Astrocyte (in vitro differentiated cells and primary cell): ENCODE results near the gene HFE. TPM values are rescaled to one million over a fixed set of nuclear protein-coding genes. Genes with fewer than 3 reads are reported as not detected.

Experiments
- DNase-seq: peaks from one replicate; pipeline ENCODE4 v3.0.0-alpha.2; 2010; ENCODE audit warnings: low read depth
- FAIRE-seq: peaks from 2 replicates; lab custom pipeline; 2011; peaks lifted over from hg19 to GRCh38; lab: Jason Lieb, UNC
- H2AFZ ChIP-seq: 2 replicates; pipeline ENCODE4 v1.6.0; 2012; ENCODE audit warnings: low read depth, low read length, inconsistent platforms
- H3K27ac ChIP-seq: 2 replicates; pipeline ENCODE4 v1.5.1; 2011; ENCODE audit warnings: low read depth, low read length, inconsistent platforms
- H3K27me3 ChIP-seq: 2 replicates; pipeline ENCODE4 v1.6.0; 2011; ENCODE audit warnings: low read length, inconsistent platforms; ENCODE audit not compliant: insufficient read depth
- H3K36me3 ChIP-seq: 2 replicates; pipeline ENCODE4 v1.5.1; 2011; ENCODE audit warnings: low read length, inconsistent platforms; ENCODE audit not compliant: insufficient read depth
- H3K4me1 ChIP-seq: 2 replicates; pipeline ENCODE4 v1.5.1; 2011; ENCODE audit warnings: low read length, inconsistent platforms; ENCODE audit not compliant: insufficient read depth
- H3K4me2 ChIP-seq: 2 replicates; pipeline ENCODE4 v1.6.0; 2012; ENCODE audit warnings: low read length, inconsistent platforms
- H3K4me3 ChIP-seq: 2 replicates; pipeline ENCODE4 v1.5.1; 2011; ENCODE audit warnings: low read depth, mild to moderate bottlenecking, low read length, inconsistent platforms; ENCODE audit not compliant: insufficient read depth
- H3K79me2 ChIP-seq: 2 replicates; pipeline ENCODE4 v1.6.0; 2012; ENCODE audit warnings: mild to moderate bottlenecking, low read length, inconsistent platforms; ENCODE audit not compliant: insufficient read depth
- H3K9ac ChIP-seq: 2 replicates; pipeline ENCODE4 v1.6.0; 2012; ENCODE audit warnings: mild to moderate bottlenecking, low read length, inconsistent platforms
- H3K9me3 ChIP-seq: 2 replicates; pipeline ENCODE4 v1.5.1; 2012; ENCODE audit warnings: low read depth, mild to moderate bottlenecking, low read length, inconsistent platforms; ENCODE audit not compliant: insufficient read depth
- H4K20me1 ChIP-seq: 2 replicates; pipeline ENCODE4 v1.6.0; 2012; ENCODE audit warnings: low read length, inconsistent platforms; ENCODE audit not compliant: insufficient read depth
- H3K27ac Mint-ChIP-seq: one replicate; pipeline ENCODE4 v1.8.0; 2021; ENCODE audit warnings: mild to moderate bottlenecking, mixed read lengths; ENCODE audit not compliant: unreplicated experiment
- H3K27me3 Mint-ChIP-seq: one replicate; pipeline ENCODE4 v1.8.0; 2021; ENCODE audit warnings: low read depth, mixed read lengths; ENCODE audit not compliant: unreplicated experiment
- H3K36me3 Mint-ChIP-seq: one replicate; pipeline ENCODE4 v1.8.0; 2021; ENCODE audit warnings: low read depth, mixed read lengths; ENCODE audit not compliant: unreplicated experiment
- H3K4me1 Mint-ChIP-seq: one replicate; pipeline ENCODE4 v1.8.0; 2021; ENCODE audit warnings: low read depth, mixed read lengths; ENCODE audit not compliant: unreplicated experiment
- H3K4me3 Mint-ChIP-seq: one replicate; pipeline ENCODE4 v1.8.0; 2021; ENCODE audit warnings: mild to moderate bottlenecking, moderate library complexity, mixed read lengths; ENCODE audit not compliant: unreplicated experiment
- H3K9me3 Mint-ChIP-seq: one replicate; pipeline ENCODE4 v1.8.0; 2021; ENCODE audit warnings: mild to moderate bottlenecking, mixed read lengths; ENCODE audit not compliant: unreplicated experiment
- EZH2 ChIP-seq: IDR thresholded peaks from 2 replicates; pipeline ENCODE4 v1.6.1; 2012; ENCODE audit warnings: mild to moderate bottlenecking, low read length, inconsistent platforms; ENCODE audit not compliant: insufficient read depth
- total RNA-seq: library from RNA; stranded (reverse); gene quantifications from 2 replicates; pipeline ENCODE4 v1.2.1, GENCODE V29; 2021
- TF ChIP-seq, protein P1 (sequence below): IDR thresholded peaks from 2 replicates; pipeline ENCODE4 v1.5.1; 2011; ENCODE audit warnings: low read depth, mild to moderate bottlenecking, inconsistent platforms, low read length, moderate library complexity; ENCODE audit not compliant: insufficient read depth

Gene HFE
- total RNA-seq, 1 donor from 2014 or later, result 5.7 TPM

DNA sequence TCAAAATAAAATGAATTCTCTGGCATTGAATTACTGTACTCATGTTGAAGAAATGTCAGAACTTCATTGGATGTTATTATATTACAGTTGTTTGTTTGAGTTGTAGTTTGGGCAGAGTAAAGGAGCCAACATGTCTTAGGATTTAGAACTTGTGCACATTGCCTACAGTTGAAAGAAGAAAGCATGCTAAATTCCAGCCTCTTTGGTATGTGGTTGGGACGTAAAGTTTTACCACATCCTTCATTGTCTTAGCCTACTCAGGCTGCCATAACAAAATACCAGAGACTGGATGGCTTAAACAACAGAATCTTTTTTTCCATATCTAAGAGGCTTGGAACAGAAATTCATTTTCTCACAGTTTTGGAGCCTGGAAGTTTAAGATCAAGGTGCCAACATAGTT, 42.4 kb downstream of the HFE start:
- H2AFZ ChIP-seq, result no peak overlapping the region
- H3K4me2 ChIP-seq, result no peak overlapping the region
- peaks cover 30% of the 10 kb centered on the region for H4K20me1 ChIP-seq
- H3K4me3 ChIP-seq, result no peak overlapping the region
- Mint-ChIP-seq H3K27me3 (no peaks in the 10 kb centered on the region), H3K27ac (no peak overlapping the region), H3K36me3 (peaks cover 33% of the 10 kb centered on the region), H3K4me1 (peaks cover 18% of the 10 kb centered on the region), H3K9me3 (no peaks in the 10 kb centered on the region), H3K4me3 (peak overlapping the region; percentile 45)
- H3K9ac ChIP-seq, result no peak overlapping the region
- TF ChIP-seq, protein P1, sequence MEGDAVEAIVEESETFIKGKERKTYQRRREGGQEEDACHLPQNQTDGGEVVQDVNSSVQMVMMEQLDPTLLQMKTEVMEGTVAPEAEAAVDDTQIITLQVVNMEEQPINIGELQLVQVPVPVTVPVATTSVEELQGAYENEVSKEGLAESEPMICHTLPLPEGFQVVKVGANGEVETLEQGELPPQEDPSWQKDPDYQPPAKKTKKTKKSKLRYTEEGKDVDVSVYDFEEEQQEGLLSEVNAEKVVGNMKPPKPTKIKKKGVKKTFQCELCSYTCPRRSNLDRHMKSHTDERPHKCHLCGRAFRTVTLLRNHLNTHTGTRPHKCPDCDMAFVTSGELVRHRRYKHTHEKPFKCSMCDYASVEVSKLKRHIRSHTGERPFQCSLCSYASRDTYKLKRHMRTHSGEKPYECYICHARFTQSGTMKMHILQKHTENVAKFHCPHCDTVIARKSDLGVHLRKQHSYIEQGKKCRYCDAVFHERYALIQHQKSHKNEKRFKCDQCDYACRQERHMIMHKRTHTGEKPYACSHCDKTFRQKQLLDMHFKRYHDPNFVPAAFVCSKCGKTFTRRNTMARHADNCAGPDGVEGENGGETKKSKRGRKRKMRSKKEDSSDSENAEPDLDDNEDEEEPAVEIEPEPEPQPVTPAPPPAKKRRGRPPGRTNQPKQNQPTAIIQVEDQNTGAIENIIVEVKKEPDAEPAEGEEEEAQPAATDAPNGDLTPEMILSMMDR, result no peak
- TF ChIP-seq EZH2, result no peak
- H3K79me2 ChIP-seq, result peaks cover 38% of the 10 kb centered on the region
- H3K36me3 ChIP-seq, result no peaks in the 10 kb centered on the region
- H3K27me3 ChIP-seq, result no peaks in the 10 kb centered on the region
- H3K9me3 ChIP-seq, result no peaks in the 10 kb centered on the region
- FAIRE-seq, result no peak
- peaks cover 5% of the 10 kb centered on the region for H3K4me1 ChIP-seq
- no peak for DNase-seq
- no peak overlapping the region for H3K27ac ChIP-seq

DNA sequence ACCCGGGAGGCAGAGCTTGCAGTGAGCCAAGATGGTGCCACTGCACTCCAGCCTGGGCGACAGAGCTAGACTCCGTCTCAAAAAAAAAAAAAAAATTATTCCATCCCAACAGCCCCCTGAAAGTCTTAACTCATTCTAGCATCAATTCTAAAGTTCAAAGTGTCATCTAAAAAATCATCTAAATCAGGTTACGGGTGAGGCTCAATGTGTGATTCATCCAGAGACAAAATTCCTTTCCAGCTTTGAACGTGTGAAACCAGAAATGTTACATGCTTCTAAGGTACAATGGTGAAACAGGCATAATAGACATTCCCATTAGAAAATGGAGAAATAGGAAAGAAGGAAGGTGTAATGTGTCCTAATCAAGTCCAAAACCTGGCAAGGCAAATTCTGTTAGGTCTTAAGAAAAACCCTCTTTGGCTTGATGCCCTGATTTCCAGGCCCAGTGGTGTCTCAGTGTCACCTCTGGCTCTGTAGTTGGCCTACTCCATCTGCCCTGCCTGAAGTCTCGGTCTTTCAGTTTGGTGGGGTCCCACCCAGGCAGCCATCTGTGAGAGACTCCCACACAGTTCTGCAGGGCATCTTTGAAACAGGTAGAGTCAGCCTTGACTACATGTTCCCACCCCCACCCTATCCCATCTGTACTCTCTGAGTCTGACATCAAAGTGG, 43.5 kb downstream of the HFE start:
- H3K4me1 Mint-ChIP-seq, result peaks cover 18% of the 10 kb centered on the region
- H3K36me3 ChIP-seq, result no peaks in the 10 kb centered on the region
- no peak overlapping the region for H3K27ac ChIP-seq
- H3K27me3 Mint-ChIP-seq, result no peaks in the 10 kb centered on the region
- no peaks in the 10 kb centered on the region for H3K27me3 ChIP-seq
- no peak for FAIRE-seq
- TF ChIP-seq, protein P1, result no peak
- no peak for TF ChIP-seq EZH2
- no peak overlapping the region for H3K4me3 ChIP-seq
- H3K4me2 ChIP-seq, result no peak overlapping the region
- H3K36me3 Mint-ChIP-seq, result peaks cover 31% of the 10 kb centered on the region
- peak overlapping the region; percentile 45 for H3K4me3 Mint-ChIP-seq
- peaks cover 20% of the 10 kb centered on the region for H4K20me1 ChIP-seq
- H3K9ac ChIP-seq, result no peak overlapping the region
- H2AFZ ChIP-seq, result no peak overlapping the region
- no peaks in the 10 kb centered on the region for H3K9me3 ChIP-seq
- H3K4me1 ChIP-seq, result peaks cover 5% of the 10 kb centered on the region
- H3K9me3 Mint-ChIP-seq, result no peaks in the 10 kb centered on the region
- H3K27ac Mint-ChIP-seq, result no peak overlapping the region
- no peak for DNase-seq
- H3K79me2 ChIP-seq, result peaks cover 27% of the 10 kb centered on the region

- no peak overlapping the region for H3K4me3 ChIP-seq
- no peak for TF ChIP-seq EZH2
- TF ChIP-seq, protein P1, result no peak
- peaks cover 24% of the 10 kb centered on the region for H3K4me1 Mint-ChIP-seq
- no peak overlapping the region for H3K9ac ChIP-seq
- peaks cover 1% of the 10 kb centered on the region for H3K4me1 ChIP-seq
- no peaks in the 10 kb centered on the region for H3K9me3 ChIP-seq
- H3K27me3 Mint-ChIP-seq, result no peaks in the 10 kb centered on the region
- H3K27me3 ChIP-seq, result no peaks in the 10 kb centered on the region
- H3K36me3 ChIP-seq, result no peaks in the 10 kb centered on the region
- no peak overlapping the region for H2AFZ ChIP-seq
- no peak overlapping the region for H3K27ac ChIP-seq
- no peak overlapping the region for H3K27ac Mint-ChIP-seq
- no peaks in the 10 kb centered on the region for H3K9me3 Mint-ChIP-seq
- FAIRE-seq (no peak), DNase-seq (no peak)
- no peak overlapping the region for H3K4me2 ChIP-seq
- H3K79me2 ChIP-seq, result peaks cover 18% of the 10 kb centered on the region
- peaks cover 12% of the 10 kb centered on the region for H4K20me1 ChIP-seq
- peak overlapping the region; percentile 6 for H3K4me3 Mint-ChIP-seq
- H3K36me3 Mint-ChIP-seq, result peaks cover 23% of the 10 kb centered on the region
Measured at GRCh38 chr6:26131618-26132017, 44.4 kb downstream of the HFE start.
